ENCODE data around the gene MMD2.

The MMD2 gene

DNA sequence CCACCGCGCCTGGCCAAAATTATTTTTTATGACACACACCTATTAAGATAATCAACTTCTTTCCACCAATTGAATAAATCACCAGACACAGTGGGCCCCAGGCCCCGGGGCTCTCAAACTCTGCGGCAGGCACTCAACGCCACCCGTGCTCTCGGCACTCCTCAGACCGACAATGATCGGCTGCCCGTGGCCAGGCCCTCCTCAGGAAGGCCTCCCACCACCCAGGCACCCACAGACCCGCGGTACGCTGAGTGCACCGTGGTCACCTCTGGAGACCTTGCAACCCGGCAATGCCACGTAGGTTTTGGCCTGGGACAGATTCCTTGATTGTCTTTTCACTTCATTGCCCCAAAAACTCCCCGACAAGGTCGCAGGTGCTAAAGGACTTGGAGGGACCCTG, 82.4 kb downstream of the MMD2 start:
- DNase-seq (ENCODE audit: low read depth in 1 of 2, low spot score in 1 of 2): no peak
- H3K27ac ChIP-seq (replicated peaks): no peak overlapping the region
- H3K27me3 ChIP-seq (ENCODE audit: insufficient read depth, poor library complexity, severe bottlenecking): no peaks in the 10 kb centered on the region
- TF ChIP-seq, protein P1, sequence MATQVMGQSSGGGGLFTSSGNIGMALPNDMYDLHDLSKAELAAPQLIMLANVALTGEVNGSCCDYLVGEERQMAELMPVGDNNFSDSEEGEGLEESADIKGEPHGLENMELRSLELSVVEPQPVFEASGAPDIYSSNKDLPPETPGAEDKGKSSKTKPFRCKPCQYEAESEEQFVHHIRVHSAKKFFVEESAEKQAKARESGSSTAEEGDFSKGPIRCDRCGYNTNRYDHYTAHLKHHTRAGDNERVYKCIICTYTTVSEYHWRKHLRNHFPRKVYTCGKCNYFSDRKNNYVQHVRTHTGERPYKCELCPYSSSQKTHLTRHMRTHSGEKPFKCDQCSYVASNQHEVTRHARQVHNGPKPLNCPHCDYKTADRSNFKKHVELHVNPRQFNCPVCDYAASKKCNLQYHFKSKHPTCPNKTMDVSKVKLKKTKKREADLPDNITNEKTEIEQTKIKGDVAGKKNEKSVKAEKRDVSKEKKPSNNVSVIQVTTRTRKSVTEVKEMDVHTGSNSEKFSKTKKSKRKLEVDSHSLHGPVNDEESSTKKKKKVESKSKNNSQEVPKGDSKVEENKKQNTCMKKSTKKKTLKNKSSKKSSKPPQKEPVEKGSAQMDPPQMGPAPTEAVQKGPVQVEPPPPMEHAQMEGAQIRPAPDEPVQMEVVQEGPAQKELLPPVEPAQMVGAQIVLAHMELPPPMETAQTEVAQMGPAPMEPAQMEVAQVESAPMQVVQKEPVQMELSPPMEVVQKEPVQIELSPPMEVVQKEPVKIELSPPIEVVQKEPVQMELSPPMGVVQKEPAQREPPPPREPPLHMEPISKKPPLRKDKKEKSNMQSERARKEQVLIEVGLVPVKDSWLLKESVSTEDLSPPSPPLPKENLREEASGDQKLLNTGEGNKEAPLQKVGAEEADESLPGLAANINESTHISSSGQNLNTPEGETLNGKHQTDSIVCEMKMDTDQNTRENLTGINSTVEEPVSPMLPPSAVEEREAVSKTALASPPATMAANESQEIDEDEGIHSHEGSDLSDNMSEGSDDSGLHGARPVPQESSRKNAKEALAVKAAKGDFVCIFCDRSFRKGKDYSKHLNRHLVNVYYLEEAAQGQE (IDR thresholded peaks at IDR 0.05; ENCODE audit: insufficient replicate concordance, low read depth): no peak
- TF ChIP-seq, protein P2, sequence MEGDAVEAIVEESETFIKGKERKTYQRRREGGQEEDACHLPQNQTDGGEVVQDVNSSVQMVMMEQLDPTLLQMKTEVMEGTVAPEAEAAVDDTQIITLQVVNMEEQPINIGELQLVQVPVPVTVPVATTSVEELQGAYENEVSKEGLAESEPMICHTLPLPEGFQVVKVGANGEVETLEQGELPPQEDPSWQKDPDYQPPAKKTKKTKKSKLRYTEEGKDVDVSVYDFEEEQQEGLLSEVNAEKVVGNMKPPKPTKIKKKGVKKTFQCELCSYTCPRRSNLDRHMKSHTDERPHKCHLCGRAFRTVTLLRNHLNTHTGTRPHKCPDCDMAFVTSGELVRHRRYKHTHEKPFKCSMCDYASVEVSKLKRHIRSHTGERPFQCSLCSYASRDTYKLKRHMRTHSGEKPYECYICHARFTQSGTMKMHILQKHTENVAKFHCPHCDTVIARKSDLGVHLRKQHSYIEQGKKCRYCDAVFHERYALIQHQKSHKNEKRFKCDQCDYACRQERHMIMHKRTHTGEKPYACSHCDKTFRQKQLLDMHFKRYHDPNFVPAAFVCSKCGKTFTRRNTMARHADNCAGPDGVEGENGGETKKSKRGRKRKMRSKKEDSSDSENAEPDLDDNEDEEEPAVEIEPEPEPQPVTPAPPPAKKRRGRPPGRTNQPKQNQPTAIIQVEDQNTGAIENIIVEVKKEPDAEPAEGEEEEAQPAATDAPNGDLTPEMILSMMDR (IDR thresholded peaks at IDR 0.05; ENCODE audit: insufficient read depth, low read length): no peak
- TF ChIP-seq POLR2AphosphoS5 (IDR thresholded peaks at IDR 0.05; ENCODE audit: low read depth) (no peak), SPI1 (IDR thresholded peaks at IDR 0.05; ENCODE audit: borderline replicate concordance, low read depth) (no peak), GABPA (IDR thresholded peaks at IDR 0.05; ENCODE audit: low read depth) (no peak)
- no peak overlapping the region for H3K4me3 ChIP-seq (replicated peaks; ENCODE audit: insufficient read depth, low read length)

DNA sequence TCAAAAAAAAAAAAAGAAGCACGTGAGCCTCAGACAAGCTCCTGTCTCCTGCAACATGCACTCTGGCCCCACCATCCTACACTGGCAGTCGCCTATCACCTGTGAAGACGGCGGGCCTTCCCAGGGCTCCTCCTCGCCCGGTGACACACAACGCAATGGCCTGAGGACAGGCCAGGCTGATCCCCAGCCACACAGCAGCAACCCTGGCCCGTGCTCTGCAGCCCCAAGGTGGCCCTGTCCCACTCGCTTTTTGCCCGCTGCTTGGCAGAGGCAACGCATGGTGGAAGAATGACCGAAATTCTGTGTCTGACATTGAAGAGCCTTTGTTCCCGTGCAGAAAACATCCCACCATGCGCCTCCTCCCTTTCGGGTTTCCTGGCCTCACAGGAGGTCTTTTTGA, 83.6 kb downstream of the MMD2 start:
- H3K4me3 ChIP-seq (replicated peaks; ENCODE audit: insufficient read depth, low read length): no peak overlapping the region
- DNase-seq (ENCODE audit: low read depth in 1 of 2, low spot score in 1 of 2): no peak
- peaks cover 3% of the 10 kb centered on the region for H3K27me3 ChIP-seq (ENCODE audit: insufficient read depth, poor library complexity, severe bottlenecking)
- H3K27ac ChIP-seq (replicated peaks): no peak overlapping the region
- no peak for TF ChIP-seq SPI1 (IDR thresholded peaks at IDR 0.05; ENCODE audit: borderline replicate concordance, low read depth)
- TF ChIP-seq, protein P1 (IDR thresholded peaks at IDR 0.05; ENCODE audit: insufficient replicate concordance, low read depth): no peak

DNA sequence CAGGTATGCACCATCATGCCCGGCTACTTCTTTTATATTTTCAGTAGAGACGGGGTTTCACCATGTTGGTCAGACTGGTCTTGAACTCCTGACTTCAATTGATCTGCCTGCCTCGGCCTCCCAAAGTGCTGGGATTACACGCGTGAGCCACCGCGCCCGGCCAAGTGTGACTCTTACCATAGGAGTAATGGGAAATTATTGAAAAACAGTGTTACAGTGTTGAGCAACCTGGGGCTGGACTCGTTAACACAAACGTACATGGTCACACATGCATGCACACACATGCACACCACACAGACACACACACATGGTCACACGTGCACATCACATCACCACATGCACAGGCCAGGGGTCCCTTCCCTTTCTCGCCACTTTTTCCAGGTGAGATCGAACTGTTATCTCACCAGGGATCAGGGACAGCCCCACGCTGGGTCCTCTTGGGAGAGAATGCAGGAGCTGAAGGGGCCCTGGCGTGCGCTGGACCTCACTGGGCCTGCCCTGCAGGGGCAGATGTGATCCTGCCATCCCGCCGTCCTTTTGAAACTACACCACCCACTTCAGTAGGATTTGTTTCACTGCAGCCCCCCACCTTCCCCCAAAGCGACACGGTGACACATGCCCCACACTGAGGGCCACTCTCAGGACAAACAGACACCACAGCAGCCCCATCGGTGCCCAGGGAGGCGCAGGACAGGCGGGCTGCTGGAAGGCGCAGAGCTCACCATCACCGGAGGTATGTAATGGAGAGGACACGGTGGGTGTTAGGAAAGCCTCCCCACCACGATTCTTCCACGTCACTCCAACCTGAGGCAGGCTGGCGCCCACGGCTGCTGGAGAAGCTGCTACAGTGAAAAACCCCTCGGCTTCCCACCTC, 85.7 kb downstream of the MMD2 start:
- Histone ChIP-seq H3K27ac (replicated peaks) (no peak overlapping the region), H3K27me3 (ENCODE audit: insufficient read depth, poor library complexity, severe bottlenecking) (peaks cover 3% of the 10 kb centered on the region), H3K4me3 (replicated peaks; ENCODE audit: insufficient read depth, low read length) (no peak overlapping the region)
- no peak for DNase-seq (ENCODE audit: low read depth in 1 of 2, low spot score in 1 of 2)
- TF ChIP-seq SPI1 (IDR thresholded peaks at IDR 0.05; ENCODE audit: borderline replicate concordance, low read depth): no peak
- TF ChIP-seq, protein P1 (IDR thresholded peaks at IDR 0.05; ENCODE audit: insufficient replicate concordance, low read depth): no peak
- TF ChIP-seq GABPA (IDR thresholded peaks at IDR 0.05; ENCODE audit: low read depth): no peak
- no peak for TF ChIP-seq POLR2AphosphoS5 (IDR thresholded peaks at IDR 0.05; ENCODE audit: low read depth)
- TF ChIP-seq, protein P2 (IDR thresholded peaks at IDR 0.05; ENCODE audit: insufficient read depth, low read length): no peak

Measured in HL-60 (cell line).